Uterus (tissue), 4 donors: ENCODE data around the gene BAD. TPM values are rescaled to one million over a fixed set of nuclear protein-coding genes. Genes with fewer than 3 reads are reported as not detected.

Experiments used
- DNase-seq, 2 donors: peaks; one replicate each; pipeline ENCODE4 v3.0.0-alpha.2; 2019 to 2020
- H3K27ac ChIP-seq, 2 donors: fragments of 200-600 bp; sonication (generic); 1 replicate in 1 of 2; 2 replicates in 1 of 2; pipeline ENCODE4 v1.5.1; 2016 to 2018
- H3K27me3 ChIP-seq, 2 donors: fragments of 200-600 bp; sonication (generic); one replicate each; pipeline ENCODE4 v1.5.1; 2018 to 2019; ENCODE audit warnings: control low read depth in 1 of 2
- H3K36me3 ChIP-seq, 2 donors: fragments of 200-600 bp; sonication (generic); one replicate each; pipeline ENCODE4 v1.5.1; 2019; ENCODE audit warnings: control low read depth in 1 of 2
- H3K4me1 ChIP-seq, 2 donors: fragments of 200-600 bp; sonication (generic); one replicate each; pipeline ENCODE4 v1.5.1; 2018 to 2019; ENCODE audit warnings: control low read depth in 1 of 2
- H3K4me3 ChIP-seq, 2 donors: fragments of 200-600 bp; sonication (generic); 1 replicate in 1 of 2; 2 replicates in 1 of 2; pipeline ENCODE4 v1.5.1; 2018 to 2019; ENCODE audit warnings: mild to moderate bottlenecking in 1 of 2
- H3K9me3 ChIP-seq, 2 donors: fragments of 200-600 bp; sonication (generic); one replicate each; pipeline ENCODE4 v1.5.1; 2019; ENCODE audit warnings: control low read depth in 1 of 2
- POLR2A ChIP-seq, 2 donors: fragments of 450-650 bp; IDR thresholded peaks; one replicate each; pipeline ENCODE4 v1.6.1; 2016; ENCODE audit warnings: antibody characterized with exemption in 2 of 2, mild to moderate bottlenecking in 1 of 2, moderate library complexity in 1 of 2
- intact Hi-C: fragments of 100-400 bp; cut with DNase I; formaldehyde crosslinking; loops from one replicate; pipeline ENCODE4 v1.15.1; 2023; ENCODE audit warnings: low total_unique reads
- total RNA-seq, 4 donors: library from RNA; depleted of rRNA in 3 of 4; stranded (reverse); fragments of >200 nt in 3 of 4; gene quantifications; one replicate each; pipeline versions ENCODE4 v1.1.0 to v1.2.4, GENCODE V29; 2014 to 2023
- TF ChIP-seq, protein P1 (sequence below), 4 experiments: fragments of 200-600 bp in 2 of 4; fragments of 450-650 bp in 2 of 4; sonication (generic) in 2 of 4; IDR thresholded peaks; one replicate each; pipeline ENCODE4 v1.5.1; 2016 to 2019; ENCODE audit warnings: antibody characterized with exemption in 4 of 4, mild to moderate bottlenecking in 2 of 4, moderate library complexity in 1 of 4
- donor health status: DM: yes; HTN: yes; CAD: no.

Gene BAD
- total RNA-seq, 4 donors from 2014 or later: 54.8 to 72.9 (median 62.0) TPM

GRCh38 chr11:64287676-64288352 lies 3.3 kb upstream of the BAD start:
- H3K4me3 ChIP-seq: no peak overlapping the region
- H3K27me3 ChIP-seq: peaks cover under 1 to 7% of the 10 kb centered on the region in 2 donors
- no peak overlapping the region for H3K27ac ChIP-seq
- H3K9me3 ChIP-seq: no peaks in the 10 kb centered on the region
- H3K36me3 ChIP-seq: no peaks in the 10 kb centered on the region
- DNase-seq: no peak
- intact Hi-C loops: no loop called here
- peaks cover 6 to 29% of the 10 kb centered on the region in 2 donors for H3K4me1 ChIP-seq
- TF ChIP-seq POLR2A (IDR thresholded peaks at IDR 0.05): no peak
- TF ChIP-seq, protein P1, sequence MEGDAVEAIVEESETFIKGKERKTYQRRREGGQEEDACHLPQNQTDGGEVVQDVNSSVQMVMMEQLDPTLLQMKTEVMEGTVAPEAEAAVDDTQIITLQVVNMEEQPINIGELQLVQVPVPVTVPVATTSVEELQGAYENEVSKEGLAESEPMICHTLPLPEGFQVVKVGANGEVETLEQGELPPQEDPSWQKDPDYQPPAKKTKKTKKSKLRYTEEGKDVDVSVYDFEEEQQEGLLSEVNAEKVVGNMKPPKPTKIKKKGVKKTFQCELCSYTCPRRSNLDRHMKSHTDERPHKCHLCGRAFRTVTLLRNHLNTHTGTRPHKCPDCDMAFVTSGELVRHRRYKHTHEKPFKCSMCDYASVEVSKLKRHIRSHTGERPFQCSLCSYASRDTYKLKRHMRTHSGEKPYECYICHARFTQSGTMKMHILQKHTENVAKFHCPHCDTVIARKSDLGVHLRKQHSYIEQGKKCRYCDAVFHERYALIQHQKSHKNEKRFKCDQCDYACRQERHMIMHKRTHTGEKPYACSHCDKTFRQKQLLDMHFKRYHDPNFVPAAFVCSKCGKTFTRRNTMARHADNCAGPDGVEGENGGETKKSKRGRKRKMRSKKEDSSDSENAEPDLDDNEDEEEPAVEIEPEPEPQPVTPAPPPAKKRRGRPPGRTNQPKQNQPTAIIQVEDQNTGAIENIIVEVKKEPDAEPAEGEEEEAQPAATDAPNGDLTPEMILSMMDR (IDR thresholded peaks at IDR 0.05): no peak

DNA sequence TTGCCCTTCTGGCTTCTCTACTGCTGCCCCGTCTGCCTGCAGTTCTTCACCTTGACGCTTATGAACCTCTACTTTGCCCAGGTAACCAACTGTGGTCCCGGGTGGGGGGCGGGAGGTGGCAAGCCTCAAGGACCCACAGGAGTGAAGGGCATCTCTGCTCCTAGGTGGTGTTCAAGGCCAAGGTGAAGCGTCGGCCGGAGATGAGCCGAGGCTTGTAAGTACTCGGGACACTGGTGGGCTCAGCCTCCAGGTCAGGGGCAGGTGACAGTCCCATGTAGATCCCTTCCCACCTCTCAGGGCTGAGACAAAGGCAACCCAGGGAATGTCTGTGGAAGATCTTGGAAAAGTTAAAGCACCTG lies 2.3 kb upstream of the BAD start:
- Histone ChIP-seq H3K27me3 (no peaks in the 10 kb centered on the region), H3K4me1 (peaks cover 6 to 21% of the 10 kb centered on the region in 2 donors), H3K27ac (no peak overlapping the region), H3K9me3 (no peaks in the 10 kb centered on the region), H3K4me3 (no peak overlapping the region), H3K36me3 (no peaks in the 10 kb centered on the region)
- intact Hi-C loops: no loop called here
- no peak for DNase-seq
- TF ChIP-seq POLR2A (IDR thresholded peaks at IDR 0.05): no peak
- TF ChIP-seq, protein P1 (IDR thresholded peaks at IDR 0.05): no peak

GRCh38 chr11:64285885-64286800 lies 1.7 kb upstream of the BAD start:
- peaks cover 6 to 15% of the 10 kb centered on the region in 2 donors for H3K4me1 ChIP-seq
- TF ChIP-seq, protein P1 (IDR thresholded peaks at IDR 0.05): no peak
- no peak for TF ChIP-seq POLR2A (IDR thresholded peaks at IDR 0.05)
- peak overlapping the region; percentile 64 to 74 for H3K4me3 ChIP-seq
- H3K27ac ChIP-seq: peak overlapping the region; percentile 94 to 98
- no peak for DNase-seq
- H3K27me3 ChIP-seq: no peaks in the 10 kb centered on the region
- no peaks in the 10 kb centered on the region for H3K36me3 ChIP-seq
- intact Hi-C loops: no loop called here
- H3K9me3 ChIP-seq: no peaks in the 10 kb centered on the region

DNA sequence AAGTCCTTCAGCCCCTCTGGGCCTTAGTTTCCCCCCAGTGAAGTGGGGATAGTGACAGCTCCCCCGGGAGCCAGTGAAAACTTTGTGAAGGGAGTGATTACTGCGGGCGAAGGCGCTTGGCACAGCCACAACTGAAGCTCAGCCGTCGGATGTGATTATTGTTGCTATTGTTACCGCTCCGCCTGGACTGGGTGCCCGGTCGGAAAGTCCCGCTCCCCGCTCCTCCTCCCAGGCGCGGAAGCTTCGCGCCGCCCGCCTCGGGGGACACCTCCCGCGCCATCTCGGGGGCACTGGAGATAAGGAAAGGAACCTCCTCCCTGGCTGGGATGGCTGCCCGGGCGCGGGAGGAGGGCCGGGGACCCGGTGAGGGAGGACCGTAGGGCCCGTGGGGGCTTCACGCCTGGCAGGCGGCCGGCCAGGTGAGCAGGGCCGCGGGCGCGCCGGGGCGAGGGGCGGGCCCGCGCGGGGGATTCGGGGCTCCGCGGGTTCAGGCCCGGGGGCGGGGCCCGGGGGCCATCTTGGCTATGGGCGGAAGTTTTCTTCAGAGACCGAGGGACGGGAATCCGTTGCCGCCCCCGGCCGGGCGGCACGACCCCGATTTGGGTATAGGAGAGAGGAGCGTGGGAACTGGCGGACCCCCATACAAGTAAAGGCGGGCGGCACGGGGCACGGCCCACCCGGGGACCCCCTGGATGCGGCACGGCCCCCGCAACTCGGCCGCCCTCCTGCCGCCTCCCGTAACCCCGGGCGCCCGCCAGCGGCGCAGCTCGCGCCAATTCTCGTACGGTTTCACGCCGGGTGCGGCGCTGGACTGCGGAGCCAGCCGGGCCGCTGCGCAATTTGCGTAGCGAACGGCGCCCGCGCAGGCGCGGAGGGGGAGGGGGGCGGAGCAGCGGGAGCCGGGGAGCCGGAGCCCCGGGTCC lies 758 bp upstream of the BAD start, which contains the start of gene GPR137:
GPR137 (plus strand) TSS at position 887 of the 923 bp plus-strand sequence. CDS start 677 bp downstream, outside the sequence.
- H3K27ac ChIP-seq: peak within 1 kb of the TSS; percentile 94 to 98
- peak within 1 kb of the TSS; percentile 64 to 74 for H3K4me3 ChIP-seq
- H3K4me1 ChIP-seq: peaks cover 6 to 14% of the 10 kb centered on the region in 2 donors
- TF ChIP-seq POLR2A (IDR thresholded peaks at IDR 0.05): peak in 1 of 2 donors; percentile 56
- TF ChIP-seq, protein P1 (IDR thresholded peaks at IDR 0.05): no peak
- intact Hi-C loops: no loop called here
- H3K9me3 ChIP-seq: no peaks in the 10 kb centered on the region
- no peaks in the 10 kb centered on the region for H3K27me3 ChIP-seq
- no peaks in the 10 kb centered on the region for H3K36me3 ChIP-seq
- peak; percentile 87 to 89 for DNase-seq
